GM15510 (cell line): Measurements from ENCODE around the gene PSMA7.

ENCODE experiments used
- POLR2A ChIP-seq: IDR thresholded peaks from 3 replicates; pipeline ENCODE4 v1.6.1; 2011; ENCODE audit warnings: borderline replicate concordance; ENCODE audit not compliant: insufficient read length; ENCODE audit errors: extremely low read depth

PSMA7 gene

DNA sequence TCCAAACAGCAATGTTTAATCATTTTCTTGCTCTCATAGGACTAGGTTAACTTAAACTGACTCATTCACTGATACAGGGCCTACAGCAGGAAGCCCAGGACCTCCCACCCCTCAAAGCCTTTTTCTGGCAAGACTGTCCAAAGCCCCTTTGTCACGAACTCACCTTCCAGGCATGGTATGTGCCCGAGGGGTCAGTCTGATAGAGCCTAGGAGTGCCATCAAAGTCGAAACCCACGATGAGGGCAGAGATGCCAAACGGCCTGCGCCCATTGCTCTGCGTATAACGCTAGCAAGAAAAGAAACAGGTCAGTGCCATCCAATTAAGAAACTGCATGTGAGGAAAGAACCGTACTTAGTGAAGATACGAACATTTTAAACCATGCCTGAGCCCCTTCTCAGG, 4.3 kb downstream of the PSMA7 start:
- no peak for TF ChIP-seq POLR2A

DNA sequence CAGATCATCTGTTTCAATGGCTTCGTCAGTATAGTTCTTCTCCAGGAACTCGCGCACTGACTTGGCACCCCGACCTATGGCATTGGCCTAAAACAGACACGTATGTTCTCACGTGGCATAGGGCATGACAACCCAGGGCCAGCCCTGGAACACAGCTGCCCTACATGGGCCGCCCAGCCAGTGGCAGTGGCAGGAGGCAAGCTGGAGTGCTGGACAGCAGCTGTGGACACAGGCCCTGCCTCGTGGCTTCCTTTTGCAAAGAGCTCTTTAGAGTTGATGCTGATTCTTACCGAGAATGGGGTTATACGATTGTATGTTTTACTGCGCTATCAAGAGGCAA, 5.0 kb downstream of the PSMA7 start:
- no peak for TF ChIP-seq POLR2A

DNA sequence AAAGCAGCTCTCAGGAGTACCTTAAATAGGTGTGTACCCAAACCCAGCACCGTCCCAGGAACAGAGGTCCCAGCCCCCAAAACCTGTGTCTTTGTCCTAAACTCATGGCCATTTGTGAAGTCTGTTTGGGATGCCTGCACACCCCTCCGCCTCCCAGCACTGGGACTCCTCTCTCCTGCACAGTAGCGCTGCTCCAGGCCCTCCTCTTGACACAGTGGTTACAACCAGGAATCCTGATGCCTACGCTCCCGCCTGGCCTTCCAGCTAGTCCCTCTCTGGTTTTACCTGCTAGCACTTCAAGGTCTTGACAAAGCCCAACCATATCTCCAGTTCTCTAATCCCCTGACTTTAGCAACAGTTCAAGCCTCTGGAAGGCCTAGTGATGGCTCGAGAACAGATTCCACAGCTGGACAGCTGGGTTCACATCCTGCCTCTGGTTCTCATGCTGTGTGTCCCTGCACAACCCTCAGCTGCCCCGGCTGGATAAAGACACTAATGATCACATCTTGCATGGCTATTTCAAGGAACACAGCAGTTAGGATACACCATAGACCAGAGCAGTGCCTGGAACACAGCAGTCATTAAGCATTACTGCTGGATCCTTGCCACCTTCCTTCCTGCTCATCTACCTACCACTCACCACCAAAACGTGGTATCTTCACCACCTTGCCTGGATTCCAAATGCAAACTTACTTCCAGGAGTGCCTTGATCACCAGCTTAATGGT, 5.6 kb downstream of the PSMA7 start:
- no peak for TF ChIP-seq POLR2A

DNA sequence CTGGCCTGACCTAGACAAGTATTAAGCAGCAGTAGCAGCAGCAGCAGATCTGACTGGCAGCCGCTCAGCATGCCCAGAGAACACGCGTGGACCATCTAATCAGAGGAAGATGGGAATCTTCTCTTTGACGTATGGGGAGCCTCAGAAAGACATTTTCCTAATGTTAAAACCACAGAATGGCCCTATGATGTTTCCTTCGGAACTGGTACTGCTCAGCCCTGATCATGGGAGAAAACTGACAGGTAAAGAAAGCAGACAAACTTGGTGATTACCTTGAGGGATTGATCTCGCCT, 6.2 kb downstream of the PSMA7 start:
- TF ChIP-seq POLR2A = no peak

DNA sequence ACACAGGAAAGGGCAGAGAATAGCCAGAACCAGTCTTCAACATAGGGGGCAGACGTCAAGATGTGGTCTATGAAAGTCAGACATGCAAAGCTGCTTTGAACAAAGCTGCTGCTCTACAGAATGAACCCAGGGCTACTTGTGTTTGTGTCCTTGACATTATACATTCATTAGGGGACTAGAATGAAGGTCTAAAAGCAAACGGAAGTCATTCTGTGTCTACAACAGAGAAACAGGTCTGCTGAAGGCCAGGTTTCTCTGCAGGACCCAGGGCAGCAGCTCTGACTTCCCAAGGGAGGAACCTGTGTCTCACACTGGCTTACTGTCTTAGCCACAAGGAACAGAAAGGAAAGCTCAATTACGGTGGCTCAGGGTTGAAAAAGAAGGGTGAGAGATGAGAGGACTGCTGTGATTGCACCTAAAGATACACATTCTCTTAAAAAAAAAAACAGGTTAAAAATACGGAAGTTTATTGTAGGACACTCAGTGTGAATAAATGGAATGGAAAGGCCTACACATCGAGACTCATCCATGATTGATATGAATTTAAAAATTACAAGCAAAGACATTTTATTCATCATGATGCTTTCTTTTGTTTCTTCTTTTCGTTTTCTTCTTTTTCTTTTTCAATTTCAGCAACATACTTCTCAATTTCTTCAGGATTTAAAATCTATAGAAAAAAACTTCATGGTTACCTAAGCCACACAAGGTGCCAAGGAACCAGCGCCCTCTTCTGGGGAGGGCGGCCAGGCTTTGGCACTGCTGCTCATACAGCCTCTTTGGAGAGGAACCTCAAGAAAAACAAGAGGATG, 6.7 kb downstream of the PSMA7 start:
- no peak for TF ChIP-seq POLR2A

DNA sequence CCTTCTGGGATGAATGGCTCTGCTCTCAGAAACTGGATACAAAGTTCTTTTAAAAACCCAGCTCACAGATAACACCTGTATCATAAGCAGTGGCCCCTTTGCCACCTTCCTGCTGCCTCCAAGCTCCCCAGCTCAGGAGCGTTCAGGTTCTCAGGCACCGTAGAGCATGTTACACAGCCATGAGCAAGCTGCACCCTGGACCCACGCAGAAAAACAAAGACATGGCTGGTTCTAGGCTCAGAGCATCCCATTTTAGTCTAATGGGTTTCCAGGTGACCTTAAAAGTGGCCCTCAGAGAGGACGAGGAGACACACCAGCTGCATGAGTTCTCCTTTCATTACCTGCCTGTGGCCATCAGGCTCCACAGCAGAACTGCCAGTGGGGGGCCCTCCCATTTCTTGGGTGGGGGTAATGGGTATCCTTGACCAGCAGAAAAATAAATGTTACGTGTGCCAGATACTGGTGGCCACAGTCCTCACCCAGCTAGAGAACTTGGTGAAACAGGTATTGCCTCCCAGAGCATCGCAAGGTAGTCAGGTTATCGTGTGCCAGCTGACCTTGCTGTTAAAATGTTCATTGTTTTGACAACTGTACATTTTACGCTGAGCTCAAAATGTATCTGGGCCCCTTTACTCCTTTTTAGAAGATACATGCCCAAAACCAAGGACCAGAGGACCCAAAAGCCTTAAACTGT, 7.5 kb downstream of the PSMA7 start:
- no peak for TF ChIP-seq POLR2A

DNA sequence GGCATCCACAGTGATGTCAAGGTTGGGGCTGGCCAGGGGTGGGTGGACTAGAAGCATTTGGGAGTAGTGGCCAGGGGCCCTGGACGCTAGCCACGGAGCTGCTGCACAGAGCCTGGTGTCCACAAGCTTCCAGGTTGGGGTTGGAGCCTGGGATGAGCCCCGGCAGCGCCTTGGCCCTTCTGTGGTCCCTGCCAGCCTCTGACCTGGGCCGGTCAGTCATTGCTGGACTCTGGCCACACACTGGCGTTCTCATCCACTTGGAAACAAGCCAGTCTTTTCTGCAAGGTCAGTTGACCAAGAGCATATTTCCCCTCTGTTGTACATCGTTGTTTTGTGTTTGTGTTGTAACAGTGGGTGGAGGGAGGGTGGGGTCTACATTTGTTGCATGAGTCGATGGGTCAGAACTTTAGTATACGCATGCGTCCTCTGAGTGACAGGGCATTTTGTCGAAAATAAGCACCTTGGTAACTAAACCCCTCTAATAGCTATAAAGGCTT, 8.4 kb downstream of the PSMA7 start:
- TF ChIP-seq POLR2A = peak; percentile 23

DNA sequence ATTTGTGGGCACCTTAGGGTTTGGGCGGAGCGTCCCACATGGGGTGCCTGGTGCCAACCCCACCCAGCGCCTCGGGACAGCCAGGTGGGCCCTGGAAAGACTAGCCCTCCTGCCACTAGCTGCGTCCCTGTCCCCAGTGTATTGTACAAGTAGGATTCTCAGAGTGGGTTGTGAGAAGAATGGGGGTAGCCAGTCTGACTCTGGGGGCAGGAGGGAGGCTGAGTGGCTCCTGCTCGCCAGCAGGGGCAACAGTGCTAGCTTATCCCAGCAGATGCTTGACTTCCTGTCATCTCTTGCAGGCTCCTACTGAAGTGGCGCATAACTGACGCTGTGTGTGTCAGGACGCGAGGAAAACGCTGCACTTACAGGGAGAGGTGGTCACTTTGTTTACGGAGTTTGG, 9.3 kb downstream of the PSMA7 start:
- no peak for TF ChIP-seq POLR2A

DNA sequence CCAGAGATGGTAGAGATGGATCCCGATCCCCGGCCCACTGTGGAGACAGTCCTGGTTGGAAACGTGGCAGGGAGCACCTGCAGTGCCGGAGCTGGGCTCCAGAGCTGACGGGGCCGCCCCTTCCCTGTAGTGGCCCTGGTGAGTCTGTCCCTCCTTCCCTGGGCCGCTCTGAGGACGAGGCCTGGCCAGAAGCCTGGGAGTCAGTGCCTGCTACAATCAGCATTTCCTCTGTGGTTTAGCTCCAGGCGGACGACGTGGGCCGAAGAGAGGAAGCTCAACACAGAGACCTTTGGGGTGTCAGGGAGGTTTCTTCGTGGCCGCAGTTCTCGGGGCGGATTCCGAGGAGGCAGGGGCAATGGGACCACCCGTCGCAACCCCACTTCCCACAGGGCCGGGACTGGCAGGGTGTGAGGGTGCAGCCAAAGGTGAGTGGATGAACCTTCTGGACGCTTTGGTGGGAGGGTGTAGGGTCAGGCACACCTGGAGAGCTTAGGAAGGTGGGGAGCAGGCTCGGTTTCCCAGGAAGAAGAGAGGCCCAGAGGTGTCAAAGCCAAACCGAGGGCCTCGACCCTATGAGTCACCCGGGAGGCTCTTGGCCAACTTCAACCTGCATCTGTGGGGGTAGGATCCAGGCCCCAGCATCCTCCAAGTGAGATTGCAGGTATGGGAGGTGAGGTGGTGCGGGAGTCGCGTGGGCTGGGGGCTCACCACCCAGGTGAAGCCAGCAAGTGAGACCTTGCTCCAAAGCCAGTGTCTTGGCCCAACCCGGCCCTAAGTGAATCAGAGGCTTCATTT, 9.9 kb downstream of the PSMA7 start:
- TF ChIP-seq POLR2A = no peak

DNA sequence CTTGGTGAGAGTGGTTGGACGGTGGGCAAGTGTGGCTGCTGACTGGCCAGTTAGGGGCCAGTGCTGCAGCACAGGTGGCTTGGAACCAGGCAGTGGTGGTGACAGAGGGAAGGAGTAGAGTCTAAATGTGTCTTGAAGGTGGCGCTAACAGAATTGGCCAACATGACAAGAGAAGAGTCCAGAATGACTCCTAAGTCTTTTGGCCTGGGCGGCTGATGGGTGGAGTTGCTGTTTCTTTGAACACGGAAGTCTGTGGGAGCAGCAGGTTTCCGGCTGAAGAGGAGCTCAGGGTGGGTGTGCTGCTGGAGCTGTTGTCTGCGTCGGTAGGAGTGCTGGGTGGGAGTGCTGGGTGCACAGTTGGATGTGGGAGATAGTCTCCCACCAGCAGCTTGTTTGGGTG, 10.8 kb downstream of the PSMA7 start:
- TF ChIP-seq POLR2A = no peak

DNA sequence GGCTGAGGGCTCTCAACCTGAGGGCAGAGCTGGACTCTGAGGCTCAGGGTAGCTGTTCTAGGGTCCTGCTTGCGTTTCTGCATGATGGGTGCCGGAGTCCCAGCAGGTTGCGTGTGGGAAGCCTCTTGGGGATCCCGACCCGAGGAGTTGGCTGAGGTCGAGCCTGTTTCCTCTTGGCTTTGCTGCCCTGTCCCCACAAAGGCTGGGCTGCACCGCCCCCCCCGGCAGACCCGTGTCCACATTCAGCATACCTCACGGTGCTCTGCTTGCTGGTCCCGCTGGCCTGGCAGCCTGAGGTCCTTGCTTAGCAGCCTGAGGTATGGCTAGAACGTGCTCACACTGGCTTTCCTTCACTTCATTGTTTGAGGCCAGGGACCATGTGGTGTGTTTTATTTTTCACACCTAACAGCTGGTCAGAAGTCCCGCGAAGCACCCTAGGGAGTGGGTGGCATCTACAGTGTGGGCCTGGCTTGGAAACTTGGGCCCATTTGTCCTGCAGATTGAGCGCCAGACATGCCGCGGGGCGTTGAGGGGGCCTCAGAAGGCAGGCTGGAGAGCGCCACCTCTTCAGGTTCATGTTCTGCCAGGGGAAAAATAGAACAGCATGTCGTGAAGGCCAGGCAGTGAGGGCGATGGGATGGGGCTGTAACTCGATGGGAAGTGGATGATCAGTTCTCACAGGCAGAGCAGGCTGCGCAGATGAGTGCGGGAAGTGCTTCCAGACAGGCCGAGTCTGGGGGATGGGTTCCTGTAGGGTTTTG, 11.5 kb downstream of the PSMA7 start:
- TF ChIP-seq POLR2A = no peak

DNA sequence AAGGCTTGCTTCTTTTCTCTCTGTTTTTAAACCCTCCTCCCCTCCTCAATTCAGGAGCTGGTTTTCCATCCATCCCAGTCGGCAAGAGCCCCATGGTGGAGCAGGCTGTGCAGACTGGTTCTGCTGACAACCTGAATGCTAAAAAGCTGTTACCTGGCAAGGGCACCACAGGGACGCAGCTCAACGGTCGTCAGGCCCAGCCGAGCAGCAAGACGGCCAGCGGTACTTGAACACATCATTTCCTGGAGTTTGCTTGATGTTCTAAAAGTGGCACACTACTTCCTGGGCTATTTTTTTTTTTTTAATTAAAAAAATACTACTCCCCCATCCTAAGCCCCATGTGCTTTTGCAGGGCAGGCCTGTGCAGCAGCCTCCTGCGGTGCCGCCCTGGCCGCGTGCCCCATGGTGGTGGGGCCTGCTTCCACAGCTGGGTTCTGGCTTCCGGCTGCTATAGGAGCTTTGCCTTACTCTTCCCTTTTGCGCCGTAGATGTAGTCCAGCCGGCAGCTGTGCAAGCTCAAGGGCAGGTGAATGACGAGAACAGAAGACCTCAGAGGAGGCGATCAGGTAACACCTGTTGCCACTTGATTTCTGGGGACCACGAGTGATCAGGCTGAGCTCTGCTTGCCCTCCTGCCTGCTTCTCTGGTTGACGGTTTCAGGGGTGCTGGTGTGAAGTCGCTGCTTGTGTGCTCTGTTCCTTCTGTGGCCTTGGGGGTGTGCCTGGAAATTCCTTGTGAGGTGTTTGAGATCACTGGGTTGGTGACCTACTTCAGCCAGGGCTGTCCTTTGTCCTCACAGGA, 13.3 kb downstream of the PSMA7 start:
- no peak for TF ChIP-seq POLR2A

DNA sequence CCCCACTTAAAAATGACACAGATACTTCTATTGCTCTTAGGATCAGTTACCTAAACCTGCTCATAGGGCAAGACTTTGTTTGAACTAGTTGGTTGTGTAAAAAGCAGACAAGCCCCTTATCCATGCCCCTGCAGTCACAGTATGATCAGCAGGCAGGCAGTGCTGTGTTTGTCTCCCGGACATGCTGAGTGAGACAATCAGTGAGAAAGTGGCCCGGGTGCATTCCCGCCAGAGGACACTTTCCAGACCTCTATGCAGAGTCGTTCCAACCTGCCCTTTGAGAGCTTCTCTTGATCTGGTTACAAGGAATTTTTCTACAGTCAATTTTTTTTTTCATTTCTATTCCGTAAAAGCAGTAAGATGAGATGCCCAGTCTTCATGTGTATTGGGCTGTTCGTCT, 14.7 kb downstream of the PSMA7 start:
- no peak for TF ChIP-seq POLR2A
